K562 (cell line): ENCODE measurements around the gene ENG.

Experiments used
- CTCF ChIP-seq, 3 experiments: IDR thresholded peaks in 2 of 3; conservative IDR thresholded peaks in 1 of 3; 2 replicates each; pipeline ENCODE4 v1.5.1; 2011 to 2012; ENCODE audit warnings: low read length in 3 of 3, mild to moderate bottlenecking in 3 of 3, control low read depth in 2 of 3, improper control_type of control experiment in 1 of 3, inconsistent platforms in 1 of 3, low read depth in 1 of 3, mixed read lengths in 1 of 3, moderate library complexity in 1 of 3; ENCODE audit not compliant: insufficient read depth in 2 of 3
- SMARCC2 ChIP-seq: fragments of 450-650 bp; IDR thresholded peaks from 2 replicates; pipeline ENCODE4 v1.6.1; 2017; ENCODE audit warnings: antibody characterized with exemption, moderate library complexity, mild to moderate bottlenecking, low read depth

GRCh38 chr9:127857278-127857677 lies 2.8 kb upstream of the ENG start:
- no peak for TF ChIP-seq SMARCC2
- TF ChIP-seq CTCF (IDR thresholded peaks at IDR 0.05 in 2 of 3, conservative IDR thresholded peaks at IDR 0.05 in 1 of 3; ENCODE audit: insufficient read depth in 2 of 3, low read depth in 1 of 3, low read length in 3 of 3): no peak
